G401.6 (cell line): Measurements from ENCODE around the gene PEX14.

ENCODE experiments used
- FAIRE-seq: peaks from 2 replicates; lab custom pipeline; 2012; peaks lifted over from hg19 to GRCh38; lab: Jason Lieb, UNC

Gene PEX14

GRCh38 chr1:10667861-10668761 is 193.4 kb downstream of the PEX14 start:
- no peak for FAIRE-seq

- FAIRE-seq, result no peak
These were observed 194.8 kb downstream of the PEX14 start for GRCh38 chr1:10669570-10669969.

- no peak for FAIRE-seq
These were observed 195.4 kb downstream of the PEX14 start for GRCh38 chr1:10670190-10670589.

GRCh38 chr1:10671090-10671489 is 196.3 kb downstream of the PEX14 start:
- FAIRE-seq, result no peak

- no peak for FAIRE-seq
These were observed 197.0 kb downstream of the PEX14 start for GRCh38 chr1:10671622-10672342.

GRCh38 chr1:10672343-10673050 is 197.7 kb downstream of the PEX14 start:
- FAIRE-seq, result no peak

- no peak for FAIRE-seq
These were observed 198.5 kb downstream of the PEX14 start for GRCh38 chr1:10673109-10673711.

- FAIRE-seq, result no peak
These were observed 199.5 kb downstream of the PEX14 start for GRCh38 chr1:10674222-10674621.

- FAIRE-seq, result no peak
These were observed 200.2 kb downstream of the PEX14 start for GRCh38 chr1:10674700-10675609.

GRCh38 chr1:10675813-10676212 is 201.1 kb downstream of the PEX14 start:
- no peak for FAIRE-seq

GRCh38 chr1:10676963-10677362 is 202.2 kb downstream of the PEX14 start:
- no peak for FAIRE-seq

- no peak for FAIRE-seq
These were observed 203.0 kb downstream of the PEX14 start for GRCh38 chr1:10677491-10678391.

- FAIRE-seq, result no peak
These were observed 203.7 kb downstream of the PEX14 start for GRCh38 chr1:10678402-10678801.

GRCh38 chr1:10678852-10679251 is 204.1 kb downstream of the PEX14 start:
- FAIRE-seq, result no peak

- FAIRE-seq, result peak; percentile 92
These were observed 204.9 kb downstream of the PEX14 start for GRCh38 chr1:10679496-10680220.
